H1 (cell line): ENCODE measurements around the gene AKR1B1. TPM values are rescaled to one million over a fixed set of nuclear protein-coding genes. Genes with fewer than 3 reads are reported as not detected.
A peak's percentile ranks its signal among the peaks of the same experiment; 100 is the strongest.

Experiments used
- CTCF ChIA-PET: fragments of 300-600 bp; sonication (Branson Sonifier 250); formaldehyde crosslinking; loops from one replicate; lab custom pipeline; 2021; ENCODE audit not compliant: partially characterized antibody; lab: Charles Lee
- POLR2A ChIA-PET: fragments of 300-600 bp; sonication (Branson Sonifier 250); formaldehyde crosslinking; loops from one replicate; lab custom pipeline; 2021; ENCODE audit warnings: inconsistent platforms; ENCODE audit not compliant: partially characterized antibody; lab: Charles Lee
- DNase-seq, 2 experiments: peaks; one replicate each; pipeline versions ENCODE4 v3.0.0 to v3.0.0-alpha.2; 2010 to 2022; ENCODE audit warnings: low spot score in 2 of 2, low read depth in 1 of 2, mixed read lengths in 1 of 2
- FAIRE-seq: peaks from 2 replicates; lab custom pipeline; 2011; peaks lifted over from hg19 to GRCh38; lab: Jason Lieb, UNC
- H2AFZ ChIP-seq: 2 replicates; pipeline ENCODE4 v1.8.1; 2012; ENCODE audit warnings: low read length, inconsistent platforms
- H2AK5ac ChIP-seq: 2 replicates; pipeline ENCODE4 v1.6.1; 2013; ENCODE audit warnings: low read depth, low read length
- H2BK120ac ChIP-seq: replicated peaks from 2 replicates; pipeline ENCODE3; 2013; ENCODE audit warnings: low read depth, low read length, inconsistent platforms
- H2BK12ac ChIP-seq: 2 replicates; pipeline ENCODE4 v1.6.1; 2013; ENCODE audit warnings: low read depth, low read length
- H2BK15ac ChIP-seq: 2 replicates; pipeline ENCODE4 v1.6.1; 2013; ENCODE audit warnings: low read length
- H2BK20ac ChIP-seq: 2 replicates; pipeline ENCODE4 v1.6.1; 2013; ENCODE audit warnings: low read length
- H2BK5ac ChIP-seq: 2 replicates; pipeline ENCODE4 v1.6.1; 2013; ENCODE audit warnings: low read depth, low read length
- H3K14ac ChIP-seq: 2 replicates; pipeline ENCODE4 v1.6.1; 2013; ENCODE audit warnings: inconsistent platforms; ENCODE audit not compliant: insufficient read length
- H3K18ac ChIP-seq: 2 replicates; pipeline ENCODE4 v1.6.1; 2013; ENCODE audit warnings: low read length; ENCODE audit errors: extremely low read depth
- H3K23ac ChIP-seq: 2 replicates; pipeline ENCODE4 v1.6.1; 2013; ENCODE audit warnings: inconsistent platforms; ENCODE audit not compliant: insufficient read length
- H3K23me2 ChIP-seq: 2 replicates; pipeline ENCODE4 v1.6.1; 2013; ENCODE audit warnings: low read depth, low read length
- H3K27ac ChIP-seq: 2 replicates; pipeline ENCODE4 v1.6.1; 2011; ENCODE audit warnings: low read depth, low read length, inconsistent platforms
- H3K27me3 ChIP-seq, 4 experiments: replicated peaks in 1 of 4; 1 replicate in 1 of 4; 2 replicates in 3 of 4; pipeline versions ENCODE4 v1.6.1 to v1.8.1; 2011 to 2013; ENCODE audit warnings: low read length in 3 of 4, mild to moderate bottlenecking in 3 of 4, inconsistent platforms in 2 of 4, mixed read lengths in 2 of 4, moderate library complexity in 1 of 4; ENCODE audit not compliant: control insufficient read depth in 3 of 4, insufficient read depth in 3 of 4; ENCODE audit errors: extremely low read depth in 1 of 4
- H3K36me3 ChIP-seq, 4 experiments: 2 replicates each; pipeline versions ENCODE4 v1.6.1 to v1.8.1; 2011 to 2013; ENCODE audit warnings: mild to moderate bottlenecking in 4 of 4, low read length in 3 of 4, moderate library complexity in 2 of 4, control low read depth in 1 of 4, inconsistent platforms in 1 of 4; ENCODE audit not compliant: insufficient read depth in 4 of 4, control insufficient read depth in 2 of 4
- H3K4ac ChIP-seq: replicated peaks from 2 replicates; pipeline ENCODE3; 2013; ENCODE audit warnings: low read length, low read depth, mixed read lengths, inconsistent platforms; ENCODE audit not compliant: insufficient read length
- H3K4me1 ChIP-seq, 4 experiments: replicated peaks in 1 of 4; 1 replicate in 1 of 4; 2 replicates in 3 of 4; pipeline versions ENCODE4 v1.6.1 to v1.8.1; 2011 to 2013; ENCODE audit warnings: low read length in 3 of 4, inconsistent platforms in 2 of 4, mixed read lengths in 1 of 4; ENCODE audit not compliant: insufficient read depth in 4 of 4, control insufficient read depth in 3 of 4
- H3K4me2 ChIP-seq, 2 experiments: 2 replicates each; pipeline versions ENCODE4 v1.6.1 to v1.8.1; 2011 to 2013; ENCODE audit warnings: low read depth in 2 of 2, low read length in 2 of 2, control low read depth in 1 of 2, inconsistent platforms in 1 of 2, mild to moderate bottlenecking in 1 of 2; ENCODE audit not compliant: insufficient read depth in 1 of 2
- H3K4me3 ChIP-seq, 4 experiments: fragments of 200-600, 300-600 bp in 1 of 4; sonication (generic), shearing (Covaris generic), sonication (Bioruptor Twin) in 1 of 4; 2 replicates each; pipeline versions ENCODE4 v1.5.1 to v1.8.1; 2011 to 2016; ENCODE audit warnings: low read length in 4 of 4, low read depth in 3 of 4, control low read depth in 2 of 4, inconsistent platforms in 2 of 4, mild to moderate bottlenecking in 2 of 4, mixed read lengths in 1 of 4, moderate library complexity in 1 of 4; ENCODE audit not compliant: insufficient read depth in 2 of 4; ENCODE audit errors: extremely low read depth in 1 of 4
- H3K56ac ChIP-seq: replicated peaks from 2 replicates; pipeline ENCODE3; 2013; ENCODE audit warnings: low read depth, mild to moderate bottlenecking, mixed read lengths, low read length, inconsistent platforms; ENCODE audit not compliant: insufficient read length
- H3K79me1 ChIP-seq: 2 replicates; pipeline ENCODE4 v1.6.1; 2013; ENCODE audit warnings: low read depth, low read length, control low read depth
- H3K79me2 ChIP-seq, 2 experiments: 2 replicates each; pipeline versions ENCODE4 v1.6.1 to v1.8.1; 2012 to 2013; ENCODE audit warnings: low read length in 2 of 2, mild to moderate bottlenecking in 2 of 2, inconsistent platforms in 1 of 2; ENCODE audit not compliant: insufficient read depth in 2 of 2, control insufficient read depth in 1 of 2
- H3K9ac ChIP-seq, 4 experiments: replicated peaks in 1 of 4; 1 replicate in 1 of 4; 2 replicates in 3 of 4; pipeline versions ENCODE4 v1.6.1 to v1.8.1; 2011 to 2013; ENCODE audit warnings: low read depth in 3 of 4, low read length in 3 of 4, control low read depth in 2 of 4, mild to moderate bottlenecking in 2 of 4, moderate library complexity in 2 of 4, inconsistent platforms in 1 of 4; ENCODE audit errors: extremely low read depth in 1 of 4
- H3K9me3 ChIP-seq, 2 experiments: 2 replicates each; pipeline versions ENCODE4 v1.6.1 to v1.8.1; 2012 to 2013; ENCODE audit warnings: mild to moderate bottlenecking in 2 of 2, moderate library complexity in 2 of 2, control low read depth in 1 of 2, inconsistent platforms in 1 of 2, low read depth in 1 of 2, low read length in 1 of 2, mixed read lengths in 1 of 2; ENCODE audit not compliant: insufficient read depth in 2 of 2
- H4K20me1 ChIP-seq, 2 experiments: replicated peaks in 1 of 2; 2 replicates each; pipeline versions ENCODE3 to v1.8.1; 2011 to 2013; ENCODE audit warnings: inconsistent platforms in 2 of 2, low read length in 2 of 2, mild to moderate bottlenecking in 1 of 2; ENCODE audit not compliant: insufficient read depth in 2 of 2, control insufficient read depth in 1 of 2
- H4K5ac ChIP-seq: 2 replicates; pipeline ENCODE4 v1.6.1; 2013; ENCODE audit warnings: low read length, low read depth, mixed read lengths, inconsistent platforms; ENCODE audit not compliant: insufficient read length
- H4K8ac ChIP-seq: 2 replicates; pipeline ENCODE4 v1.8.0; 2013; ENCODE audit warnings: mild to moderate bottlenecking, moderate library complexity, low read length, inconsistent platforms; ENCODE audit not compliant: insufficient read depth; ENCODE audit errors: extremely low read depth
- H4K91ac ChIP-seq: replicated peaks from 2 replicates; pipeline ENCODE3; 2013; ENCODE audit warnings: low read length, mixed read lengths, inconsistent platforms; ENCODE audit not compliant: insufficient read length
- ASH2L ChIP-seq: fragments of 200-600, 300-600 bp; sonication (generic); IDR thresholded peaks from one replicate; pipeline ENCODE4 v1.7.1; 2017; ENCODE audit warnings: low read length
- RAD21 ChIP-seq, 2 experiments: IDR thresholded peaks in 1 of 2; conservative IDR thresholded peaks in 1 of 2; 2 replicates each; pipeline ENCODE4 v1.6.1; 2011; ENCODE audit warnings: low read depth in 2 of 2, low read length in 2 of 2, improper control_type of control experiment in 1 of 2, inconsistent platforms in 1 of 2, mild to moderate bottlenecking in 1 of 2, moderate library complexity in 1 of 2
- RBBP5 ChIP-seq: IDR thresholded peaks from 2 replicates; pipeline ENCODE4 v1.7.1; 2012; ENCODE audit warnings: low read depth, mild to moderate bottlenecking, inconsistent platforms, low read length, moderate library complexity, borderline replicate concordance
- SIN3A ChIP-seq, 2 experiments: IDR thresholded peaks in 1 of 2; conservative IDR thresholded peaks in 1 of 2; 2 replicates each; pipeline ENCODE4 v1.6.1; 2011 to 2012; ENCODE audit warnings: low read length in 2 of 2, improper control_type of control experiment in 1 of 2, low read depth in 1 of 2, mild to moderate bottlenecking in 1 of 2
- SRF ChIP-seq: IDR thresholded peaks from 2 replicates; pipeline ENCODE4 v1.6.1; 2011; ENCODE audit warnings: mild to moderate bottlenecking, low read depth, low read length, moderate library complexity
- WGBS, 2 experiments: shearing (Covaris generic) in 1 of 2; methylation state at CpG; one replicate each; pipeline versions ENCODE4 v1.1.6 to v1.1.7; 2013 to 2015; ENCODE audit warnings: low lambda C conversion rate in 2 of 2, mixed read lengths in 2 of 2, inconsistent platforms in 1 of 2, low coverage in 1 of 2, missing lambda C conversion rate in 1 of 2; ENCODE audit not compliant: insufficient replicate concordance in 2 of 2, insufficient coverage in 1 of 2, insufficient read length in 1 of 2; ENCODE audit errors: extremely low coverage in 1 of 2, missing lambda C conversion rate in 1 of 2; 5-methylcytosine and 5-hydroxymethylcytosine counted together
- polyA plus RNA-seq, 7 experiments: library from polyadenylated mRNA; depleted of rRNA in 3 of 7; stranded (reverse) in 5 of 7; unstranded in 2 of 7; fragments of >200 nt in 5 of 7; fragments of 200-250 nt in 2 of 7; gene quantifications; 1 replicate in 5 of 7; 2 replicates in 1 of 7; 4 replicates in 1 of 7; pipeline versions ENCODE4 v1.2.1 to v1.2.3, GENCODE V29; 2011 to 2013; ENCODE audit warnings: missing spikeins in 2 of 7, mixed read lengths in 2 of 7
- total RNA-seq: library from RNA; stranded (reverse); fragmentation: NEBNext Ultra II Directional; extraction: Animal tissue kit (Norgen Biotek cat#: 25700); gene quantifications from 2 replicates; pipeline ENCODE4 v1.2.1, GENCODE V29; 2021
- TF ChIP-seq, protein P1 (sequence below): IDR thresholded peaks from 2 replicates; pipeline ENCODE4 v1.6.1; 2012; ENCODE audit warnings: low read length, inconsistent platforms
- TF ChIP-seq, protein P2 (sequence below): IDR thresholded peaks from 2 replicates; pipeline ENCODE4 v1.6.1; 2012; ENCODE audit warnings: inconsistent platforms

Gene AKR1B1
- total and polyA plus RNA-seq, 2 of the 8 experiments (the other 6 are each of a cell fraction or from before 2014, with no cell fraction given) = 195 to 273 TPM

GRCh38 chr7:134432296-134433152, 26.4 kb downstream of the AKR1B1 start:
- peak overlapping the region; percentile 24 to 89 for H3K4me2 ChIP-seq
- H3K79me1 ChIP-seq = no peaks in the 10 kb centered on the region
- no peak overlapping the region for H3K4ac ChIP-seq
- peaks cover 0 to 2% (median under 1%) of the 10 kb centered on the region in 4 experiments; a peak in 1 of 7 replicates for H3K4me1 ChIP-seq
- peak overlapping the region; percentile 44 for H4K5ac ChIP-seq
- H2BK120ac ChIP-seq = no peak overlapping the region
- no peak overlapping the region for H3K9ac ChIP-seq
- H2AK5ac ChIP-seq = no peak overlapping the region
- H3K56ac ChIP-seq = no peak overlapping the region
- H3K14ac ChIP-seq = no peak overlapping the region
- no peaks in the 10 kb centered on the region for H4K20me1 ChIP-seq
- H3K27ac ChIP-seq = no peak overlapping the region
- H4K91ac ChIP-seq = no peak overlapping the region
- no peak overlapping the region for H2BK12ac ChIP-seq
- H4K8ac ChIP-seq = peak overlapping the region; percentile 87; the same call in 1 of the 2 replicates
- H3K79me2 ChIP-seq = no peaks in the 10 kb centered on the region
- H2AFZ ChIP-seq = peak overlapping the region; percentile 100
- H2BK5ac ChIP-seq = no peak overlapping the region
- peak; percentile 98 for FAIRE-seq
- no peak overlapping the region for H2BK15ac ChIP-seq
- peak; percentile 73 to 84 for DNase-seq
- peak overlapping the region; percentile 6; the same call in 1 of the 2 replicates for H3K18ac ChIP-seq
- H3K36me3 ChIP-seq = no peaks in the 10 kb centered on the region
- peak overlapping the region; percentile 38 to 68 (median 58); a peak in 7 of 8 replicates for H3K4me3 ChIP-seq
- 10% methylated on average over 31 of the region's 31 CpGs; no CpG with 5 or more reads in 1 of the 2 experiments for WGBS, 2 experiments
- H2BK20ac ChIP-seq = no peak overlapping the region
- CTCF ChIA-PET = interaction anchor here (0.7 to 3.8 kb wide), 47 partner anchors 8 to 336 kb away, joined by 3 to 108 read pairs (median 5); partner anchors contain the start of genes AKR1B10 and AKR1B15
- POLR2A ChIA-PET = interaction anchor here (0.9 to 1.5 kb wide), 2 partner anchors 26 to 78 kb away, joined by 4 to 5 read pairs; partner anchors contain the start of gene AKR1B1
- no peaks in the 10 kb centered on the region for H3K9me3 ChIP-seq
- H3K27me3 ChIP-seq = no peaks in the 10 kb centered on the region; a peak in 2 of 7 replicates
- H3K23me2 ChIP-seq = no peaks in the 10 kb centered on the region; the same call in 1 of the 2 replicates
- H3K23ac ChIP-seq = no peak overlapping the region
- peak; percentile 40; the same call in 1 of the 2 replicates for TF ChIP-seq RBBP5
- TF ChIP-seq, protein P1, sequence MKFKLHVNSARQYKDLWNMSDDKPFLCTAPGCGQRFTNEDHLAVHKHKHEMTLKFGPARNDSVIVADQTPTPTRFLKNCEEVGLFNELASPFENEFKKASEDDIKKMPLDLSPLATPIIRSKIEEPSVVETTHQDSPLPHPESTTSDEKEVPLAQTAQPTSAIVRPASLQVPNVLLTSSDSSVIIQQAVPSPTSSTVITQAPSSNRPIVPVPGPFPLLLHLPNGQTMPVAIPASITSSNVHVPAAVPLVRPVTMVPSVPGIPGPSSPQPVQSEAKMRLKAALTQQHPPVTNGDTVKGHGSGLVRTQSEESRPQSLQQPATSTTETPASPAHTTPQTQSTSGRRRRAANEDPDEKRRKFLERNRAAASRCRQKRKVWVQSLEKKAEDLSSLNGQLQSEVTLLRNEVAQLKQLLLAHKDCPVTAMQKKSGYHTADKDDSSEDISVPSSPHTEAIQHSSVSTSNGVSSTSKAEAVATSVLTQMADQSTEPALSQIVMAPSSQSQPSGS = 0 out of 2 replicates have a peak, but pooled peaks have one; percentile 36
- peak; percentile 74 for TF ChIP-seq ASH2L
- TF ChIP-seq SIN3A (conservative IDR thresholded peaks at IDR 0.05 in 1 of 2, IDR thresholded peaks at IDR 0.05 in 1 of 2; ENCODE audit: low read depth in 1 of 2, low read length in 2 of 2) = peak in 1 of 2 experiments; percentile 57; a peak in 2 of 4 replicates
- TF ChIP-seq RAD21 (IDR thresholded peaks at IDR 0.05 in 1 of 2, conservative IDR thresholded peaks at IDR 0.05 in 1 of 2; ENCODE audit: low read depth in 2 of 2, low read length in 2 of 2) = peak; percentile 94 to 95
- TF ChIP-seq, protein P2, sequence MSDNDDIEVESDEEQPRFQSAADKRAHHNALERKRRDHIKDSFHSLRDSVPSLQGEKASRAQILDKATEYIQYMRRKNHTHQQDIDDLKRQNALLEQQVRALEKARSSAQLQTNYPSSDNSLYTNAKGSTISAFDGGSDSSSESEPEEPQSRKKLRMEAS = peak; percentile 38; the same call in 1 of the 2 replicates
- TF ChIP-seq SRF = no peak
